Ascending aorta (tissue), 2 donors: Measurements from ENCODE around the gene HECTD1. TPM values are rescaled to one million over a fixed set of nuclear protein-coding genes. Genes with fewer than 3 reads are reported as not detected.
"Not testable (repeated sequence)": the region's sequence is repeated elsewhere in the genome, so short reads cannot be mapped to it uniquely, and the experiment has no call there.

Experiments
- DNase-seq, 2 donors: peaks; one replicate each; pipeline ENCODE4 v3.0.0-alpha.2; 2019; ENCODE audit warnings: low spot score in 2 of 2
- H3K27ac ChIP-seq, 2 donors: fragments of 200-600 bp; sonication (generic); one replicate each; pipeline ENCODE4 v1.5.1; 2016 to 2017; ENCODE audit warnings: mild to moderate bottlenecking in 1 of 2
- H3K27me3 ChIP-seq: fragments of 200-600 bp; sonication (generic); one replicate; pipeline ENCODE4 v1.5.1; 2017
- H3K36me3 ChIP-seq, 2 donors: fragments of 200-600 bp; sonication (generic); one replicate each; pipeline ENCODE4 v1.5.1; 2016
- H3K4me1 ChIP-seq, 2 donors: fragments of 200-600 bp; sonication (generic); one replicate each; pipeline ENCODE4 v1.5.1; 2016 to 2017; ENCODE audit warnings: mild to moderate bottlenecking in 1 of 2
- H3K4me3 ChIP-seq, 2 donors: fragments of 200-600 bp; sonication (generic); one replicate each; pipeline ENCODE4 v1.5.1; 2016 to 2017; ENCODE audit warnings: mild to moderate bottlenecking in 1 of 2
- H3K9me3 ChIP-seq, 2 donors: fragments of 200-600 bp; sonication (generic); one replicate each; pipeline ENCODE4 v1.5.1; 2016
- intact Hi-C: fragments of 100-400 bp; cut with DNase I; formaldehyde crosslinking; loops from one replicate; pipeline ENCODE4 v1.15.1; 2023
- total RNA-seq: library from RNA; depleted of rRNA; stranded (reverse); fragments of >200 nt; gene quantifications from one replicate; pipeline ENCODE4 v1.1.0, GENCODE V29; 2016
- TF ChIP-seq, protein P1 (sequence below), 3 experiments: fragments of 200-600 bp in 2 of 3; fragments of 450-650 bp in 1 of 3; sonication (generic) in 2 of 3; IDR thresholded peaks; one replicate each; pipeline ENCODE4 v1.5.1; 2016 to 2019; ENCODE audit warnings: antibody characterized with exemption in 3 of 3, mild to moderate bottlenecking in 1 of 3, moderate library complexity in 1 of 3

Gene HECTD1
- total RNA-seq = 63.6 TPM

DNA sequence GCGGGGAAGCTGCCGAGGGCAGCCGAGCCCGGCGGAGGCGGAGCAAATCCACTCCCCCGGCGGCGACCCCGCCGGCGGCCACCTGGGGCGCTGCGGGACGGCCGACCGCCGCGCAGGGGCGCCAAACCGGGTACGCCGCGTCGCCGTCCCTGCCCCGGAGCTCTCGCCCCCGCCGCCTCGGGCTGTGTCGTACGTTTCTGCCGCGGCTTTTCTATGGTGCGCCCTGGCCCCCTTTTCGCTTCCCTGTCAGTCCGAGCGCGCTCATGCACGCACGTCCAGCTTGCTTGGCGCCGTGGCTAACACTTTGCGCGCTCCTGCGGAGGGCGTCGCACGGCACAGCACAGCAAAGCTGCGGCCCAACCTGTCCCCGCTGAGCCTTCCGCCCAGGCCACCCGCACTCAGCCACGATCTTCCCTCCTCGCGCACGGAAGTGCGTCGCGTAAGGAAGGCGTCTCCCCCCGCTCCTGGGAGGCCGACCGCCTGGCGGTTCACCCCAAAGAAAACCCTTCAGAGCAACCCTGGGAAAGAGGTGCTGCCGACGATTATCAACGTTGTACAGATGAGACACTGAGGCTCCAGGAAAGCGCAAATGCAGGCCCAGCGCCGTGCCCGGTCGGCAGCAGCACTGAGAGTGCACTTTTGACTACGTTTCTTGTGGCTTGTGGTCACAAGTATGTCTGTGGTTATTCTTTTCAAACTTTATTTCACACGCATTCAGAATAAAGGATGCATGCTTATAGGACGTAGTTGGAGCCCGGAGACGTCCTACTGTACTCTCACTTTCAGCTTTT lies at the start of gene HECTD1:
TSS of gene HECTD1 (minus strand) at position 39 of the 791 bp plus-strand sequence. CDS start 1,857 bp downstream, outside the sequence.
- peak; percentile 15 to 93 for DNase-seq
- Histone ChIP-seq H3K36me3 (peaks cover 0 to under 1% of the 10 kb centered on the region in 2 donors), H3K27me3 (no peaks in the 10 kb centered on the region), H3K4me1 (peaks cover 7 to 22% of the 10 kb centered on the region in 2 donors), H3K9me3 (no peaks in the 10 kb centered on the region), H3K4me3 (peak within 1 kb of the TSS; percentile 82 to 98), H3K27ac (peak within 1 kb of the TSS; percentile 98 to 100)
- intact Hi-C loops = loop anchor here (1.0 to 5.0 kb wide), 8 partner anchors 43 to 994 kb away; partner anchors contain the start of genes ARHGAP5, RNU6-7, RNU6-8 and STRN3
- TF ChIP-seq, protein P1, sequence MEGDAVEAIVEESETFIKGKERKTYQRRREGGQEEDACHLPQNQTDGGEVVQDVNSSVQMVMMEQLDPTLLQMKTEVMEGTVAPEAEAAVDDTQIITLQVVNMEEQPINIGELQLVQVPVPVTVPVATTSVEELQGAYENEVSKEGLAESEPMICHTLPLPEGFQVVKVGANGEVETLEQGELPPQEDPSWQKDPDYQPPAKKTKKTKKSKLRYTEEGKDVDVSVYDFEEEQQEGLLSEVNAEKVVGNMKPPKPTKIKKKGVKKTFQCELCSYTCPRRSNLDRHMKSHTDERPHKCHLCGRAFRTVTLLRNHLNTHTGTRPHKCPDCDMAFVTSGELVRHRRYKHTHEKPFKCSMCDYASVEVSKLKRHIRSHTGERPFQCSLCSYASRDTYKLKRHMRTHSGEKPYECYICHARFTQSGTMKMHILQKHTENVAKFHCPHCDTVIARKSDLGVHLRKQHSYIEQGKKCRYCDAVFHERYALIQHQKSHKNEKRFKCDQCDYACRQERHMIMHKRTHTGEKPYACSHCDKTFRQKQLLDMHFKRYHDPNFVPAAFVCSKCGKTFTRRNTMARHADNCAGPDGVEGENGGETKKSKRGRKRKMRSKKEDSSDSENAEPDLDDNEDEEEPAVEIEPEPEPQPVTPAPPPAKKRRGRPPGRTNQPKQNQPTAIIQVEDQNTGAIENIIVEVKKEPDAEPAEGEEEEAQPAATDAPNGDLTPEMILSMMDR (IDR thresholded peaks at IDR 0.05) = peak; percentile 22 to 89 (median 37)

GRCh38 chr14:31257244-31257553 lies 49.6 kb upstream of the HECTD1 start:
- Histone ChIP-seq H3K4me1 (peaks cover 0 to 4% of the 10 kb centered on the region in 2 donors), H3K36me3 (no peaks in the 10 kb centered on the region)

DNA sequence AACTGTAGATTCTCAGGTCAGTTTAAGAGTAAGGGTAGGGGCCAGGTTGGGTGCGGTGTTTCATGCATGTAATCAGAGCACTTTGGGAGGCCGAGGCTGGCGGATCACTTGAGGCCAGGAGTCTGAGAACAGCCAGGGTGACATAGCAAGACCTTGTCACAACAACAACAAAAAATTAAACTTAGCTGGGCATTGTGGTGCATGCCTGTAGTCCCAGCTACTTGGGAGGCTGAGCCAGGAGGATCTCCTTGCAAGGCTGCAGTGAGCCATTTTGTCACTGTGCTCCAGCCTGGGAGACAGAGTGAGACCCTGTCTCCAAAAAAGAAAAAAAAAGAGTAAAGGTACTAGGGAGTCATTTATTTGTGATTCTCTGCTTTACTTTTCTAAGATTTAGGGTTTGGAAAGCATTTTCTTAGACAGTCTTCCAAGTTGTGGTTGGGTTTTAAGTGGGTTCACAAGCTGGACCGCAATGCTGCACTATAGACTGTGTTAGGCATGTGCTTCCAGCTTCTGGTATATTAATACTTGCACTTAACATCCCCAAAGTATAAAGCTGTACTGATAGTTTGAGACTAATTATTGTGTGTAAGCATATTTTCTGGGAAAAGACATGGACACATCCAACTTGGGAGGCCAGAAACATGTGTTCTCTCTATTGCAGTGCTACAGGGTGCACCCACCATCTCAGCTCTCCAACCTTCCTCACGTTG lies 49.1 kb upstream of the HECTD1 start:
- Histone ChIP-seq H3K9me3 (no peaks in the 10 kb centered on the region), H3K4me1 (no peaks in the 10 kb centered on the region), H3K27ac (no peak overlapping the region), H3K36me3 (no peaks in the 10 kb centered on the region), H3K4me3 (no peak overlapping the region), H3K27me3 (no peaks in the 10 kb centered on the region)
- intact Hi-C loops = no loop called here
- peak in 1 of 2 donors; percentile 40 for DNase-seq
- TF ChIP-seq, protein P1 (IDR thresholded peaks at IDR 0.05) = no peak

More at GRCh38 chr14:31257244-31257553, 49.6 kb upstream of the HECTD1 start:
- H3K4me3 ChIP-seq = no peak overlapping the region
- no peak for DNase-seq
- TF ChIP-seq, protein P1 (IDR thresholded peaks at IDR 0.05) = no peak
- no peak overlapping the region for H3K27ac ChIP-seq
- intact Hi-C loops = no loop called here
- no peaks in the 10 kb centered on the region for H3K27me3 ChIP-seq
- H3K9me3 ChIP-seq = no peaks in the 10 kb centered on the region

DNA sequence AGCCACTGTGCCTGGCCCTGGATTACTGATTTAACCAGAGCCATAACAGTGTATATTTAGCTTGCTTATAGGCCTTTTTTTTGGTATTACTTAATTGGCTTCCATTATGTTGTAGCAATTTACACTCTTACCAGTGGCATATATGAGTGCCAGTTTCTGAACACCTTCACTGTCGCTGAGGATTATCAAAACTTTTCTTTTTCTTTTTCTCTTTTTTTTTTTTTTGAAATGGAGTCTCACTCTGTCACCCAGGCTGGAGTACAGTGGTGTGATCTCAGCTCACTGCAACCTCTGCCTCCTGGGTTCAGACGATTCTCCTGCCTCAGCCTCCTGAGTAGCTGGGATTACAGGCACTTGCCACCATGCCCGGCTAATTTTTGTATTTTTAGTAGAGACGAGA lies 48.3 kb upstream of the HECTD1 start:
- H3K27ac ChIP-seq, H3K4me1 ChIP-seq, intact Hi-C loops, H3K27me3 ChIP-seq, H3K9me3 ChIP-seq, DNase-seq, H3K4me3 ChIP-seq, H3K36me3 ChIP-seq: not testable (repeated sequence)

- Histone ChIP-seq H3K9me3 (no peaks in the 10 kb centered on the region), H3K36me3 (no peaks in the 10 kb centered on the region), H3K4me1 (no peaks in the 10 kb centered on the region), H3K27ac (no peak overlapping the region), H3K4me3 (no peak overlapping the region), H3K27me3 (no peaks in the 10 kb centered on the region)
- intact Hi-C loops = no loop called here
- no peak for DNase-seq
- TF ChIP-seq, protein P1 (IDR thresholded peaks at IDR 0.05) = no peak
Observed at GRCh38 chr14:31255286-31255685, 47.7 kb upstream of the HECTD1 start.
